Cortex of kidney (tissue), 1 donor: ENCODE data around the gene CSTF1.
"Not testable (repeated sequence)": the region's sequence is repeated elsewhere in the genome, so short reads cannot be mapped to it uniquely, and the experiment has no call there.

ENCODE experiments used
- DNase-seq: peaks from one replicate; lab custom pipeline; 2025; lab: John Stamatoyannopoulos, UW

Gene CSTF1

DNA sequence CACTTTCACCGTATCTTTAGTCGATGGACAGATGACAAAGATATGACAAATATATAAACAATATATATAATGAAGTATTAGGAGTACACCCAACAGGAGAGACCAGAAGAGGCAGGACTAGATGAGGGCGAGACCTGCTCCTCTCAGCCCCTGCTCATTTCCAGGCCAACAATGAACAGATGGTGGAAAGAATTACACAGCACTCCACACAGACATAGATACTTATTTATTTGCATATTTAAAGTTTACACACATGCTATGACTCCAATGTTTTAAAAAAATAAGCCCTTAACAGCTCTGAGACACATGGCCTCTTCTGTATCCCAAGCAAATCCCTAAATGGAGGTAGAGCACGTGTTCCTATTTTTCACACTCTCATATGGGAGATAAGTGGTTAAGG, 23.3 kb upstream of the CSTF1 start:
- DNase-seq, result no peak

DNA sequence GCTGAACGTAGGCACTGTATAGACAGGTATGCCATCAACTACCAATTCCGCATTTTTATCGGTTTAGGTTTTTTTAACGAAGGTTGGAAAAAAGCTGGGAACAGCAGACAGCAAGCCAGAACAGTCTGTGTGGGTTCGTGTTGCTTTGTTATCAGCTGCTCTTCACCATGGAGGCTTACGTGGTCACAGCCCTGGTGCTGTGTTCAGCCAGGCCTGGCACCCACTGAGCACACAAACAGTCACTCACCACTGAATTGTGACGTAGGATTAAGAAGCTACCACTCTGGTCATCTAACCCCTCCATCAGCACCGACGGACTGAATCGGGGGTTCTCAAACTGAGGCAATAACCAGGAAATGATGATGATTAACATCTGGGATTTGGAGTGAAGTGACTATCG, 20.5 kb upstream of the CSTF1 start:
- no peak for DNase-seq

DNA sequence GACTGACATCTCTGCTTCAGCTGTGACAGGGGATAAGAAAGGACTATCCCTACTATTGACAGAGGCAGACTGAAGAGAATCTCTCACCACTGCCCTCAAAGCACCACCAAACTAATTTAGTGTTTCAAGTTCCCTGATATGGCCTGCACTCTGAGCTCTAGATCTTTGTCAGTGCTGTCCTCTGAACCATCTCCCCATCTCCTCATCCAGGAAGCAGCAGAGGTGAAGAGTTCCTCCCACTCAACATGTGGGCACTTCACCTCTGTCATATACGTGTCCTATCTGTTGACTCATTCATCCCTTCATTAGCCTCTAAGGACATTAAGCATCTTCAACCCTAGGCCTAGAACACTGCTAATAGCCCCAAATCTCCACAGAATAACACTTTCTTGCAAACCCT, 19.6 kb upstream of the CSTF1 start:
- DNase-seq, result no peak

DNA sequence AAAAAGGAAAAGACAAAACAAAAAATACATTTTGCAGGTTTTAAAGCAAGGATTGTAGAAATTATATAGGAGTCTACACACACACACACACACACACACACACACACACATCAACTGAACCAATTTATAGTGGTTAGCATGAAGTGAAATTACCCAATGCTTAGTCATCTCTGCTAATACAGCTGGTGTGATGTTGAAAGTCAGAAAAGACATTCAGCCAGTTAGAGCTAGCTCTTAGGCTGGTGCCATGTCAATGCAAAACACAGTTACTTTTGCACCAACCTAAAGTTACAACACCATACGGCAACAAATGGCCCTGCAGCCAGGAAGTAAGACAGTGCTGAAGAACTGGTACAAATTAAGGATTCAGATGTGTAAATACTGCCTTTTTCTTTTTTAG, 18.5 kb upstream of the CSTF1 start:
- no peak for DNase-seq

DNA sequence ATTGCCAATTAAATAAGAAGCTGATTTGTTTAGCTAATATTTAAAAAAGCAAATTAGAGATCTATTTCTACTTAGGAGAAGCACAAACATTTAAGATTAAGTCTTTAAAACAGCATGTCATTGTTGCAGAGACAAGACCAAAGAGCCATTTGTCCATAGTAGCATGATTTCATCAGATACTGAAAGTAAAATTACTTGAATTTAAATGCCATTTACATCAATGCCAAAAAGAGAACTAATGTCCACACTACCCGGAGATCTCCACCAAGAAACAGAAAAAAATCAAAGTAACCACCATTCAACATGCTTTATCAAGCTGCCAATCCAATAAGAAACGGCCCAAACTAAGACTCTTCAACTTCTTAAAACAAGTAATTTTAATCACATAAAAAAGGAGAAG, 16.1 kb upstream of the CSTF1 start:
- DNase-seq, result no peak

DNA sequence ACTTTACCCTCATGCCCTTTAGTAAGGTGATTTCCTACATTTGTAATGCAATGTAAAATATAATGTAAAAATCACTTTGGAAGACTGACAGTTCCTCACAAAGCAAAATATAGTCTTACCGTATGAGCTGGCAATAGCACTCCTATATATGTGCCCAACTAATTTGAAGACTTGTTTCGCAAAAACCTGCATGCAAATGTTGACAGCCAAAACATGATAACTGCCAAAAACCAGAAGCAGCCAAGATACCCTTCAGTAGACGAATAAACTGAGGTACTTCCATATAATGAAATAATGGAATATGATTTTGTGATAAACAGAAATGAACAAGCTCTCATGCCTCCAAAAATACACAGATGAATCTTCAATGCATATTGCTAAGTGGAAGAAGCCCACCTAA, 14.1 kb upstream of the CSTF1 start:
- DNase-seq, result no peak

DNA sequence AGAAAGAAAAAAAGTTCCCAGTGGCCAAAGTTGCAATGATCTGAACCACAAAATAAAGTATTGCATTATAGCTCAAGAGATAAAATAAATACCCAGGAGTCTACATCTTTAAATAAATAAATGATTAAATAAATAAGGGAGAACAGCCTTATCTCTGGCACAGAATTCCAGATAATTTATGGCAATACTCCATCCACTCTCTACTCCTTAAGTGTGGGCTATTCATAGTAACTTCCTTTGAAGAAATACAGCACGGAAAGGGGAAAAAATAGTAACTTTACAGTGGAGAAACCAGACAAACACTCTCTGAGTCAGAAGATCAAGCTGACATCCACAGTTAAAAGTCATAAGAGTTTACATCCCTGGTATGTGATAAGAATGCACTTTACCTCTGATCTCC, 12.1 kb upstream of the CSTF1 start:
- DNase-seq, result no peak

DNA sequence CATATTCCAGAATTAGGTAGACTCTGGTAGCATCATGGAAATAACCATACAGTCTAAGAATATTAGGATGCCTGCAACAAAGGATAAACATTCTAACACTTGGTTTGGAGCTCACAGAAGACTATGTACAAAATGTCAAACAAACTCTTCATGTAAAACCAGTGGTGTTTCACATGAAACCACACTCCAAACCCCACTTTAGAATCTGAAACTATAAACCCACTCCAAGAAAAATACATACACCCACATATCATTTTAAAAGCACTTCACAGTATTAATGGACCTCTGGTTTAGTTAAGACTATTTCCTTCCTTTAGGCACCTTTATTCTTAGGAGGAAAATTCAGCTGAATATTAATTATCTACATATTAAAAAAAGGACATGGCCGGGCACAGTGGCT, 10.9 kb upstream of the CSTF1 start:
- DNase-seq, result no peak

DNA sequence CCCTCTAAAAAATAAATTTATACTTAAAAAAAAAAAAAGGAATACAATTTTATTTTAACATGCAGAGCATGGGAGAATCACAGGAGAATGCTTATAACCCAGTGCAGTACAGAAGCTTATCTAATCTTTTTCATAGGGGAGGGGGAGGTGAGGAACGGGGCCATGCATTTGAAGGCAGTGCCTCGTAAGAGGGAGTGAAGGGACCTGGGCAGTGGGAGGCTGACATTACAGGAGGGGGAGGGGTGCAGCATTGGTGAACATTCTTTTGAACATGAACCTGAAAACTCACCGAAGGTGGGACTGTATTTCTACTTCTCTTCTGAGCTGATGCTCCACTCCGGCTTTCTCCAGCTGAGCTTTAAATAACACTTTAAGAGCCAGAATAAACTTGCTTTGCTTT, 9.7 kb upstream of the CSTF1 start:
- no peak for DNase-seq

DNA sequence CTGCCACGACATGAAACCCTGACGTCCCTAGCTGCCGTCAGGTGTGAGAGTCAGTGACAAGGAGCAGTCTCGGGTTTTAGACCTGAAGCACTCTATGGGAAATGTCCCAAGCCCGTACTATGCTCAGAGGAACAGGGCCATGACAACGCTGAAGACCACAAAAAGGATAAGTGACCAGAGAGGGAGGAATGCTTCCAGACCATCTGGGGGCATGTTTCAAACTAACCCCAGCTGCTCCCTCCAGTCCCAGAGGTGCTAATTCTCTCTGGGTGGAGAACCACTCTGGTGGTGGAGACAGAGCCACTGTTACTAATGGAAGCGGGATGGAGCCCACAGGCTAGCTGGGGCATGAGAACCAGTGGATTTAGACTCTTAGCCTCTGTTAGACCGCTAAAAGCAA, 9.1 kb upstream of the CSTF1 start:
- DNase-seq, result no peak

DNA sequence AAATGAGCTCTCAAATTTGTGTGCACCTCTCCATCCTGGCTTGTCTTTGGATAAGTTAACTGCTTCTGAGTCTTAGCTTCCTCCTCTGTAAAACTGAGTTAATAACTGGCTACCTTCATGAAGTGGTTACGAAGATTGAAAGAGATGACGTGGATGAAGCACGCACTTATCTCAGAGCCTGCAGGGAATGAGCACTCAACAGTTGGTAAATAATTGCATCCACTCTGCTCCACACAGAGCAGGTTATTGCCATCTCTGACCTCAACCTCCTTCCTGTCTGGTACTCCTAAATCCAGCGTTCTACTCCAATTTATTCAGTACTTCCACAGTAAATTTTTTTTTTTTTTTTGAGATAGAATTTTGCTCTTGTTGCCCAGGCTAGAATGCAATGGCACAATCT, 7.3 kb upstream of the CSTF1 start:
- DNase-seq, result no peak

DNA sequence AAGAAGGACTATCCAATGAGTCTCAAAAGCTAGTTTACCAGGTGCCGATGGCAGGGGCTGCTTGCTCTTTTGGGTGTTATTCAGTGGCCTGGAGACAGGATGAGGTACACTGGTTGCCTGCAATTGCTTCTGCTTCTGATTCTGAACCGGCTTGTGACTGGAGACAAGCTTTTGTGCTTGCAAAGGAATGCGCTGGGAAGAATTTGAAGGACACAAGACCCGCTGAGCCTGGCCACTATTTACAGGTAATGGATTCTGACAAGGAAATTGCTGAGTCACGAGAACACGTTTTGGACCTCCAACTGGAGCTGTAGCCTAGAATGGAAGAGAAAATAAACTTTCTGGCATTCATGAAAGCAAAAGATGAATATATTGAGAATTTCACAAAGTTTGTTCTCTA, 6.2 kb upstream of the CSTF1 start:
- DNase-seq, result no peak

DNA sequence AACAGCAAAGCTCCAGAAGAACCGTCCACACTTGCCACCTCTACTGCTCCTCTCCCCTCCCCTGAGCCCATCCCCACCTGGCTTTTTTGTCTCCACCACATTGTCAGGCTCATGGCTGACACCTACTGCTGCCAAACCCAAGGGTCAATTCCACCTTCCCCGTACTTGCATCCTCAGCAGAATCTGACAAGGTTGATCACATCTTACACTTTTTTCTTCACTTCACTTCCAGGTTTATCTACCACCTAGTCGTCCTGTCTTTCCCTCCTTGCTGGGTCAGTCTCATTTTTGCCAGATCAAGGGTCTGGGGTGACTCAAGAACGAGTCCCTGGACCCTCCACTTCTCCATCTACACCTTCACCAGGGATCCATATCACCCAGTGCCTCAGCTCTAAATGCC, 3.6 kb upstream of the CSTF1 start:
- DNase-seq, result no peak

DNA sequence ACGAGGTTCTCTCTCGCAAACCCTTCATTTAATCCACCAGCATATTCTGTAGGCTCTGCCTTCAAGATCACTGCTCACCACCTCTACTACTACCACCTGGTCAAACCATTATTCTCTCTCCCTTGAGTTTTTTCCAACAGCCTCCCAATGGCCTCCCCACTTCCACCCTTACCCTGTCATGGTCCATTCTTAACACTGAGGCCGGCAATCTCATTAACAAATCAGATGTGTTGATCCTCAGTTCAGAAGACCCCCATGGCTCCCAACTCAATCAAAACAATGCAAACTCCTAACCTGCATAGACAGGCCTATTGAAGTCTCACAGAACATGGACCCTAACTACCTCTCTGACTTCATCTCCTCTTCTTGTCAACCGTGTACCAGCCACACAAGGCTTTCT, 2.6 kb upstream of the CSTF1 start:
- DNase-seq, result no peak

DNA sequence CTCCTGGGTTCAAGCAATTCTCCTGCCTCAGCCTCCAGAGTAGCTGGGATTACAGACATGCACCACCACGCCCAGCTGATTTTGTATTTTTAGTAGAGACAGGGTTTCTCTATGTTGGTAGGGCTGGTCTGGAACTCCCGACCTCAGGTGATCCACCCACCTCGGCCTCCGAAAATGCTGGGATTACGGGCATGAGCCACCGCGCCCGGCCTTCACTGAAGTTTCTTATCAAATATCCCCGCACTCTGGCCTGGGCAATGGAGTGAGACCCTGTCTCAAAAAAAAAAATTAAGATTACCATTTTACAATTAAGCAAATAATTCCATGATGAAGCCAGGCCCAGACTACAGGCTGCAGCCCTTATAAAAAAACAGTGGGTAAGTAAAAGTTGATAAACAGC, 2.0 kb upstream of the CSTF1 start:
- DNase-seq, result not testable (repeated sequence)

DNA sequence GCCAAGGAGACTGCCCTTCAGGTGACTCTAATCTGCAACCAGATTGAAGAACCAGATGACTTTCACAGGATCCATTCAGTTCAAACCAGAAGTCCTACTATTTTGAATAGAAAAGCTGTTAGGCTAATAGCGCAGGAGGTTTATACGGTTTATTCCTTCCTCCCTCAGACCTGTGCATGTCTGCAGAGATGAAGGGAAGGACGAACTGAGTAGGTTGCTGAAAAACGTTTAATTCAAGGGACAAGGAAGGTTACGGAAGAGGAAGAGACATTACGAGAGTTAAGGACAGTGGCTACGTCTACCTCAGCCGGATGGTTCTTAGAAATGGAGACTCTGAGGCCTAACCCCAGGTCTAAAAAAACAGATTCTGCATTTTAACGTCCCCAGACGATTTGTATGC, 1.4 kb upstream of the CSTF1 start:
- DNase-seq, result no peak

DNA sequence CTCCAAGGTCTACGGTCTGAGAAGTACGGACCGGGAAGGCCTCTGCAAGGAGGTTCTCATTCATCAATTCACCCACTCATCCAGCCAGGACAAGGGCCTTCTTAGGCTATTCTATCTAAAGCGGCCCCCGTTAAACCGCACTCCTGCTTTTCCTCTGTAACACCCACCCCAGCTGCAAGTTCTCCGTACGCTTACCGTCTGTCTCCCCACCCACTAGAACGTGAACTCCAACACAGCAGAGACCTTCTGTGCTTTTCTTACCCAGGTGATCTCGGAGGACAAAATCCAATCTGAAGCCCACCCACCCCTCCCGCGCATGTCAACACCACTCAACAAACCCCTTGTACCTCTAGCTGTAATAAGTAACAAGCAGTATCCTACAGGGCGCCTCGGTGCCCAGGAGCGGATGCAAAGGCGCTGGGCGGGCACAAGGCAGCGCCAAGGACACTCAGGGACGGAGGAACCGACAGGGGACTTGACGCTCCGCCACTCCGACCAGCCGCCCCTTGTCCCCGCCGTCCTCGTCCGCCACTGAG, 781 bp upstream of the CSTF1 start:
- DNase-seq, result no peak

DNA sequence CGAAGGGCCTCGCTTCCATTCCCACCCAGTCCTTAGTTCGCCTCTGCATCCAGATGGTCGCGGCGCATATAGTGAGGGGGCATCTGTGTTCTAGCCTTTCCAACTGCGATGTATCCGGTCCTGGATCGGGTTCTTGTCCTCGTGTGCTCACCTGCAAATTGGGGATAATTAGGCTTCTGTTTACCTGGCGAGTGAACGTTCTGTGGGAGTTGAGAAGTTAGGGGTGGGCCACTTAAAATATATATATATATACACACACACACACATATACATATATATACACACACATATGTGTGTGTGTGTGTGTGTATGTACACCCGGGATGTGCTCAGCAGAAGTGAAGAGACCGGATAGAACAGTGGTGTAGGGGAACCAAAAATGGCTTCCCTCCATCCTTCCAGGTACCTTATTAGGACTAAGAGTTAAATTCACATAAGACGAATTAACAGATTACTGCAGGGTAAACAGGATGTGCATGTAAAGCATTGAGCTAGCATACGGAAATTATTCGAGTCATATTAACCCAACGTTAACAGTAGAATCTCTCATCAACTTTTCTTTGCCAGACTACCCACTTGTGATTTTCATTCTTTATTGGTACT, 537 bp downstream of the CSTF1 start:
- no peak for DNase-seq

DNA sequence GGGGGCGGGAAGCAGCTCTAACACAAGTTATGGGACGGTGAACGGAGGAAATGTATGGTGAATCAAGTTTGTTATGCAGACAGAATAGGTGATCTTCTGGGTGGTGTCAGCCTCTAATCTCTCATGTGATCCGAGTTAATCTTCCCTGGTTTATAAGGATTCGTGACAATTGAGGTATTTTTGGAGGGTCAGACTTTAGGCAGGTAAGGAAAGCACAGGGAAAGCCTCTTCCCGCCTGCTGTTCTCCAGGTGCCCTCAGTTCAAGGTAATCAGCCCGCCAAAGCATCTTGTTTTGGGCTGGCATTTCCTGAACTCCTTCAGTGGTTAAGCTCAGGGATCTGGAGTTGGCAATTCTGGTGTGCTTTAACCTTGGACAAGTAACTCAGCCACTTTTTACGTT, 1.2 kb downstream of the CSTF1 start:
- DNase-seq, result no peak

DNA sequence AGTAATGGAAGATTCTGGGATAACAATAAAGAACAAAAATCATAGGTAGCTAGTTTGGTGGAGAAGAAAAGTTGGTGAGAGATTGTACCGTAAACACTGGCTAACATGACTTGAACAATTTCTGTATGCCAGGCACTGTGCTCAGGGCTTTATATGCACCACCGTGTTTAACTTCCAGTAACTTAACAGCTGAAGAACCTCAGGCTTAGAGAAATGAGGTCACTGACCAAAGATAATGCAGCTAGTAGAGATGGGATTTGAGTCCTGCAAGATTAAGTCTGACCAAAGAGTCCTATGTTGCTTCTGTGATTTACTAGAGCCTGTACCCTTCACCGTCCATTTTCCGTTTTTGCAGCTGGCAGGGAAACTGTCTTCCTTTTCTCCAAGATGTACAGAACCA, 2.7 kb downstream of the CSTF1 start:
- no peak for DNase-seq

DNA sequence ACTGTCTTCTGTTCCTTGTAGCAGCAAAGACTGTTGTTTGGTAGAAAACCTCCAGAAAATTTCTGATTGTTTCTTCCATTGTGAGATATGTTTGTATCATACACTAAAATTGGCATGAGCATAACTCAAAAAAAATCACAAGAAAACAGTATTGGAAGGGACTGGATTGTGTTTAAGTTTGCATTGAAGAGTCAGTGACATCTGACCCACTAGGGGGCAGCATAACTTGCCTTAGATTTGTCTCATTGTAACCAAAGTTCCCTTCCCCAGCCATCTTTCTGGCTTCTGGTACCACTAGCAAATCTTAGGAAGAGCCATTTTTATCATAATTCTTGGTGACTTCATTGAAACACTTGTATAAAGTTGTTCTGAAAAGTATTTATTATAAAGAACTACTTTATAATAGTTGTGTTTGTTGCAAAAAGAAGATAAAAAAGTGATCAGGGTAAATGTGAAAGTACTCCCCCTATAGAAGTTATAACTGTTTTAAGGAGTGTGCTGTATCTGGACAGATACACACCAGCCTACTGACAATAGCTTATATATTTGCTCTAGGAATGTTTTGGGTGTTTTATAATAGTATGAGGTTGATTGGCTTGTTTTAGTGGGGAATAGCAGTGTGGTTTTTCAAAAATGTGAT, 7.7 kb downstream of the CSTF1 start:
- no peak for DNase-seq

DNA sequence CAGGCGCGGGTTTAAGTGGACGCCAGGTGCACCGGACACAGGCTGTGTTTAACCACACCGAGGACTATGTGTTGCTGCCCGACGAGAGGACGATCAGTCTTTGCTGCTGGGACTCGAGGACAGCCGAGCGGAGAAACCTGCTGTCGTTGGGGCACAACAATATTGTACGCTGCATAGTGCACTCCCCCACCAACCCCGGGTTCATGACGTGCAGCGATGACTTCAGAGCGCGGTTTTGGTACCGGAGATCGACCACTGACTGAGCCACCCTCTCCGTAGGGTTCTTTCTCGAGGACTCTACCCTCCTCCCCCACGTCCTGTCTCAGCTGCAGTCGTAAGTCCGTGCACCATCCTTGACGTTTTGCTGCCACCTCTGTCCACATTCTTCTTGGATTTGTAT, 11.0 kb downstream of the CSTF1 start:
- DNase-seq, result no peak

DNA sequence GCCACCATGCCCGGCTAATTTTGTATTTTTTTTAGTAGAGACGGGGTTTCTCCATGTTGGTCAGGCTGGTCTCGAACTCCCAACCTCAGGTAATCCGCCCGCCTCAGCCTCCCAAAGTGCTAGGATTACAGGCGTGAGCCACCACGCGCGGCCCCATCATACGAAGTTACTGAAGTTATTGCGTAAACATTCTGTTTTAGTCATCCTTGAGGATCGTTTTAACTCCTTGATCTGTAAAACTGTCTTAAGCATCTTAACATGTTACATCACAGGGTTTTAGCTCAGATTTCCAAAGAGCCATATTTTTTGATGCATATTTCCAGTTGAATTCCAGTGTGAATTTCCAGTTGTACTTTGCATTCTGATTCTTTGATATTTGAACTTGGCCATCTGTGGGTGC, 12.9 kb downstream of the CSTF1 start:
- DNase-seq, result not testable (repeated sequence)

DNA sequence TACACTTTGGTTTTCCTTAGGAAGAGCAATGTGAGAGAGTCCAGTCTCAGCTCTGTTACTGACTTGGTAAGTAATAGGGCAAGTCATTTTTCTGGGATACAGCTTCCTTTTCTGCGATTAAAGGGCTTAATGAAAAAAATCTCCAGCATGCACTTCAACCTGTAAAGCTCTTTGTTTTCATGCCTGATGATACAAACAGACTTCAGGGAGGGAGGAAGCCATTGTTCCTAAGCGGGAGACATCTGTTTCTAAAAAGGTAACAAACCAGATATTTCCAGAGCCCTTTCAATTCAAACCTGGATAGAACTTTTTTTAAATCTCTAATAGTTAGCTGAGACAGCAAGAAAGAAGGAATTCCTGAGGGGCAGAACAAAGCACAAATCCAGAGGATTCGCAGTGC, 14.5 kb downstream of the CSTF1 start:
- no peak for DNase-seq
